Measurements from ENCODE around the gene EIF5B.

The EIF5B gene

DNA sequence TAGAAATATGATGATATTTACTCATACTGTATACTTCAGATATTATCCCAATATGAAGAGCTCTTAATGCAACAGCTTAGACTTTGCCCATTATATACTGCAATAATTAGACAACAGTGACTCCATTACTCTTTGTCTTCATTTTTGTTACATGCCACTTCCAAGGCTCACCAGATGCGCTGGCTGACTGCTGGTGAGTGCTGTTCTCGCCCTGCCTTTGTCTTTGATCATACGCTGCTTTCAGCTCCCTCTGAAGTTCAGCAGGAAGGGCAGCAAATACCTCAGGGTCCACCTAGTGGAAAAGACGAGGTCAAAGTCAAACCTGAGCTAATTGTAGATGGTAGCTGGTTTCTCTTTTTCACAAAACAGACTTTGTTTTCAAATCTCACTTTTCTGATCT lies 66.3 kb downstream of the EIF5B start:
- no peaks in the 10 kb centered on the region for H3F3A ChIP-seq (ENCODE audit: insufficient read depth, low read length)
- H3K27ac ChIP-seq (ENCODE audit: low read depth, low read length, poor library complexity, severe bottlenecking) = no peak overlapping the region
- H3K36me3 ChIP-seq (ENCODE audit: insufficient read depth, low read length) = peaks cover 94% of the 10 kb centered on the region

DNA sequence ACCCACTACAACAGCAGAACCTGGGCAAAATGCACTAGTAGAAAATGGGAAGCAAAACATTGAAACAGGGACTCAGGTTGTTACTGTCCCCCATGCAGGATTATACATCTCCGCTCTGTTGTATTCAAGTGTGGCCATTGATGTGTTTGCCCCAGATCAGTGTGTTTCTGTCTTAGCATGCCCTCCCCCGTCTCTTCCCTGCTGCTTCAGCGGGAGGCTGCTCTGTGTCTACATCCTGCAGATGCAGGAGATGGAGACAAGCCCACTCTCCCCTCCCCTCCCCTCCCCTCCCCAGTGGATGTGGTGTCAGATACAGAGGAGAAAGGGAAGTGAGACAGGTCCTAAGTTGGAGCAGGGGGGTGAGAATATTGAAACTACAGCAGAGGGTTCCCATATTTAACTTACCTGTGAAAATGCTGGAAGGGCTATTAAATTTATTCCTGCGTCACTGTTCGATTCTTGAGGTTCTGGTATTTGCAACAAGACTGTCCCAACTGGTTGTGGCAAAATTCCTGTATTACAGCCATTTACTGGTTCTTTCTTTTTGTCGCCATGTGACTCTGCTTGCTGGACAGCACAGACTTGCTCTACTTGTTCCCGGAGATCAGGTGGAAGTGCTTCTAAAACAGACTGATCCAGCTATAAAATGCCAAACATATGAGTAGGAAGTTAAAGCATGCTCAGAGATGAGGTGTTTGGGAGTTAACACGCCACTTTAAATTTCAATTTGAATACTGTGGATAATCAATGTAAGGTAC lies 67.0 kb downstream of the EIF5B start:
- H3K9ac ChIP-seq (ENCODE audit: low read length) = no peak overlapping the region
- no peak overlapping the region for H2AFZ ChIP-seq (ENCODE audit: low read length)
- H3K27ac ChIP-seq (ENCODE audit: low read depth, low read length, poor library complexity, severe bottlenecking) = no peak overlapping the region
- H3K36me3 ChIP-seq (ENCODE audit: insufficient read depth, low read length) = peaks cover 93% of the 10 kb centered on the region
- no peaks in the 10 kb centered on the region for H3F3A ChIP-seq (ENCODE audit: insufficient read depth, low read length)
- H3K4me2 ChIP-seq (ENCODE audit: low read length) = no peak overlapping the region
- no peaks in the 10 kb centered on the region for H3K9me2 ChIP-seq (ENCODE audit: low read depth, low read length)
- TF ChIP-seq, protein P1, sequence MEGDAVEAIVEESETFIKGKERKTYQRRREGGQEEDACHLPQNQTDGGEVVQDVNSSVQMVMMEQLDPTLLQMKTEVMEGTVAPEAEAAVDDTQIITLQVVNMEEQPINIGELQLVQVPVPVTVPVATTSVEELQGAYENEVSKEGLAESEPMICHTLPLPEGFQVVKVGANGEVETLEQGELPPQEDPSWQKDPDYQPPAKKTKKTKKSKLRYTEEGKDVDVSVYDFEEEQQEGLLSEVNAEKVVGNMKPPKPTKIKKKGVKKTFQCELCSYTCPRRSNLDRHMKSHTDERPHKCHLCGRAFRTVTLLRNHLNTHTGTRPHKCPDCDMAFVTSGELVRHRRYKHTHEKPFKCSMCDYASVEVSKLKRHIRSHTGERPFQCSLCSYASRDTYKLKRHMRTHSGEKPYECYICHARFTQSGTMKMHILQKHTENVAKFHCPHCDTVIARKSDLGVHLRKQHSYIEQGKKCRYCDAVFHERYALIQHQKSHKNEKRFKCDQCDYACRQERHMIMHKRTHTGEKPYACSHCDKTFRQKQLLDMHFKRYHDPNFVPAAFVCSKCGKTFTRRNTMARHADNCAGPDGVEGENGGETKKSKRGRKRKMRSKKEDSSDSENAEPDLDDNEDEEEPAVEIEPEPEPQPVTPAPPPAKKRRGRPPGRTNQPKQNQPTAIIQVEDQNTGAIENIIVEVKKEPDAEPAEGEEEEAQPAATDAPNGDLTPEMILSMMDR (IDR thresholded peaks at IDR 0.05; ENCODE audit: low read length) = no peak
- no peak for TF ChIP-seq EZH2 (IDR thresholded peaks at IDR 0.05; ENCODE audit: borderline replicate concordance, low read length)
- no peaks in the 10 kb centered on the region for H3K9me3 ChIP-seq (ENCODE audit: low read length)
- H3K27me3 ChIP-seq (ENCODE audit: insufficient read depth, low read length) = no peaks in the 10 kb centered on the region
- H3K4me3 ChIP-seq (ENCODE audit: low read depth, low read length, poor library complexity, severe bottlenecking) = no peak overlapping the region
- no peaks in the 10 kb centered on the region for H3K4me1 ChIP-seq (ENCODE audit: insufficient read depth, low read length, severe bottlenecking)
- H4K20me1 ChIP-seq (ENCODE audit: insufficient read depth, low read length) = no peaks in the 10 kb centered on the region
- H3K79me2 ChIP-seq (ENCODE audit: insufficient read depth, low read length) = no peaks in the 10 kb centered on the region

More for the DNA sequence above, 66.3 kb downstream of the EIF5B start:
- Histone ChIP-seq H3K9me2 (ENCODE audit: low read depth, low read length) (no peaks in the 10 kb centered on the region), H3K4me3 (ENCODE audit: low read depth, low read length, poor library complexity, severe bottlenecking) (no peak overlapping the region), H3K9ac (ENCODE audit: low read length) (no peak overlapping the region), H3K27me3 (ENCODE audit: insufficient read depth, low read length) (no peaks in the 10 kb centered on the region), H4K20me1 (ENCODE audit: insufficient read depth, low read length) (no peaks in the 10 kb centered on the region), H3K4me1 (ENCODE audit: insufficient read depth, low read length, severe bottlenecking) (no peaks in the 10 kb centered on the region), H2AFZ (ENCODE audit: low read length) (no peak overlapping the region), H3K4me2 (ENCODE audit: low read length) (no peak overlapping the region), H3K79me2 (ENCODE audit: insufficient read depth, low read length) (no peaks in the 10 kb centered on the region), H3K9me3 (ENCODE audit: low read length) (no peaks in the 10 kb centered on the region)
- TF ChIP-seq, protein P1 (IDR thresholded peaks at IDR 0.05; ENCODE audit: low read length) = peak; percentile 18; the same call in 1 of the 2 replicates
- TF ChIP-seq EZH2 (IDR thresholded peaks at IDR 0.05; ENCODE audit: borderline replicate concordance, low read length) = no peak

DNA sequence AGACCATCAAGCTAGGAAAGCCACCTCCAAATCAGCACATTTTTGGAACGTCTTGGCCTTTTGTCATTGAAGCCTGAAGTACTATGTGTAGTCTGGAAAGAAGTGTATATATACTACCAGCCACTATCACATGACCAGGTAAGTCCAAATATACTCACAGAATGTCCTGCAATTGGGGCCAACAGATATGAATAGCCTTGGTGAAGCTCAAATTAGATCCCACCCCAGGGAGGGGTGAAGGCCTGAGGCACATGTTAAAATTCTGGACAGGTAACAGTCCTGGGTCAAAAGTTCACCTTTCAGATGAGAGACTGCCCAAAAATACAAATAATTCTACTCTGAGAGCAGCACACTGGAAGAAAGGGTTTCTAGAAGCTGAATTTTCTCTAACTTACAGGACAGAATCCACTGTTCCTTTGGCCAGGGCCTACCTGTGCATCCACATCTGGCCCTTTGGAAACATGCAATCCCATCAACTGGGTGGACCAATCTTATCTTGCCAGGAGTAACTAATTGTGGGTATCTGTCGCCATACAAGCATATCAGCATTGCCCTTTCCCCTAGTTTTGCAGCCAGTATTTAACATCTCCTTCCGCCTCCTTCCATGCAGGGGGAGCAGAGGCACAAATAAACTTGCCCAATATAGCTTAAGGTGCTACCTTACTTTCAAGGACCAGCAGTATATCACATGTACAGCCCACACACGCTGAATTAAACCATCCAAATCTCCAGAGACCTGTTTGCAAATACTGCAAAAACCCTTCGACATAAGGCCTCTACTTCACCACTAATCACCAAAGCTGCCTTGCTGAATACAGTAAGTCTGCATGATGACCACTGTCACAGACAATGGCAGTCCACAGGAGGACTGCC lies 67.8 kb downstream of the EIF5B start:
- no peak overlapping the region for H3K27ac ChIP-seq (ENCODE audit: low read depth, low read length, poor library complexity, severe bottlenecking)
- no peak overlapping the region for H3K4me3 ChIP-seq (ENCODE audit: low read depth, low read length, poor library complexity, severe bottlenecking)
- peaks cover 93% of the 10 kb centered on the region for H3K36me3 ChIP-seq (ENCODE audit: insufficient read depth, low read length)
- H3K4me2 ChIP-seq (ENCODE audit: low read length) = no peak overlapping the region
- H3K9ac ChIP-seq (ENCODE audit: low read length) = no peak overlapping the region
- H3K9me3 ChIP-seq (ENCODE audit: low read length) = no peaks in the 10 kb centered on the region
- no peaks in the 10 kb centered on the region for H4K20me1 ChIP-seq (ENCODE audit: insufficient read depth, low read length)
- no peaks in the 10 kb centered on the region for H3K79me2 ChIP-seq (ENCODE audit: insufficient read depth, low read length)
- TF ChIP-seq, protein P1 (IDR thresholded peaks at IDR 0.05; ENCODE audit: low read length) = no peak
- TF ChIP-seq EZH2 (IDR thresholded peaks at IDR 0.05; ENCODE audit: borderline replicate concordance, low read length) = no peak
- no peaks in the 10 kb centered on the region for H3F3A ChIP-seq (ENCODE audit: insufficient read depth, low read length)
- no peaks in the 10 kb centered on the region for H3K27me3 ChIP-seq (ENCODE audit: insufficient read depth, low read length)
- no peaks in the 10 kb centered on the region for H3K9me2 ChIP-seq (ENCODE audit: low read depth, low read length)
- H2AFZ ChIP-seq (ENCODE audit: low read length) = no peak overlapping the region
- H3K4me1 ChIP-seq (ENCODE audit: insufficient read depth, low read length, severe bottlenecking) = no peaks in the 10 kb centered on the region
